Measurements from ENCODE around the gene MTUS2. TPM values are rescaled to one million over a fixed set of nuclear protein-coding genes. Genes with fewer than 3 reads are reported as not detected.

The MTUS2 gene
- total RNA-seq, 2 donors from 2014 or later, result 4.0 to 5.4 TPM

DNA sequence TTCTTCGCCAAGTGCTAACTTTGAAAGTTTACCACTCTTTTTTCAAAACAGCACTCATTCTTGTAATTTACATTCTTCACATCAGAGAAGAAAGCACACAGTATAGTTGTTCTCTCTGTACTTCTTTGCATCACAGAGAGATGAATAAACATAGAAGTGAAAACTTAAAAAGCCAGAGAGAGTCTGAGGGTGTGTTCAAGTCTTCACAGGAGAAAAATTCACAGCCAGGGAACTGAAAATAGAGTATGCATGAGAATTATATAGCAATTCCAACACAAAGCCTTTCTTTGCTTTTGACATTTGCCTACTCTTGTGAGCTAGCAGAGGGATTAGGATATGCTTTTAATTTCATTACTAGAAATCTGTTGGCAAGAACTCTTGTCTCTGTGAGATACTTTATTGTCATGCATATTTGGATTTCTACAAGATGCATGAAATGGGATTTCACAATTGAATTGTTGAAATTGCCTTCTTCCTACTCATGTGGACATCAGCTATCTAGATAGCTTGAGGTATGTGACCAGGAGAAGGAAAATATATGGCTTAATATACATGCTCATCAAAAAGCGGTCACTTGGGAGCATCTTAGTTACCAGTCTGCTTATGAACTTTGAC is 609.3 kb downstream of the MTUS2 start:
- Histone ChIP-seq H3K4me1 (peaks cover 5% of the 10 kb centered on the region), H3K4me3 (no peak overlapping the region), H3K9me3 (no peaks in the 10 kb centered on the region), H3K36me3 (replicated peaks in 1 of 2; ENCODE audit: insufficient read depth in 1 of 2, low read depth in 2 of 2) (no peaks in the 10 kb centered on the region), H3K27me3 (no peaks in the 10 kb centered on the region), H3K27ac (no peak overlapping the region)
- no peak for ATAC-seq
- no peak for DNase-seq
- no peak for TF ChIP-seq POLR2A (IDR thresholded peaks at IDR 0.05)
- TF ChIP-seq, protein P1, sequence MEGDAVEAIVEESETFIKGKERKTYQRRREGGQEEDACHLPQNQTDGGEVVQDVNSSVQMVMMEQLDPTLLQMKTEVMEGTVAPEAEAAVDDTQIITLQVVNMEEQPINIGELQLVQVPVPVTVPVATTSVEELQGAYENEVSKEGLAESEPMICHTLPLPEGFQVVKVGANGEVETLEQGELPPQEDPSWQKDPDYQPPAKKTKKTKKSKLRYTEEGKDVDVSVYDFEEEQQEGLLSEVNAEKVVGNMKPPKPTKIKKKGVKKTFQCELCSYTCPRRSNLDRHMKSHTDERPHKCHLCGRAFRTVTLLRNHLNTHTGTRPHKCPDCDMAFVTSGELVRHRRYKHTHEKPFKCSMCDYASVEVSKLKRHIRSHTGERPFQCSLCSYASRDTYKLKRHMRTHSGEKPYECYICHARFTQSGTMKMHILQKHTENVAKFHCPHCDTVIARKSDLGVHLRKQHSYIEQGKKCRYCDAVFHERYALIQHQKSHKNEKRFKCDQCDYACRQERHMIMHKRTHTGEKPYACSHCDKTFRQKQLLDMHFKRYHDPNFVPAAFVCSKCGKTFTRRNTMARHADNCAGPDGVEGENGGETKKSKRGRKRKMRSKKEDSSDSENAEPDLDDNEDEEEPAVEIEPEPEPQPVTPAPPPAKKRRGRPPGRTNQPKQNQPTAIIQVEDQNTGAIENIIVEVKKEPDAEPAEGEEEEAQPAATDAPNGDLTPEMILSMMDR (IDR thresholded peaks at IDR 0.05), result no peak
- intact Hi-C loops (cut with DNase I), result no loop called here
- 77 to 84% methylated on average over 2 of the region's 2 CpGs for WGBS, 2 donors

DNA sequence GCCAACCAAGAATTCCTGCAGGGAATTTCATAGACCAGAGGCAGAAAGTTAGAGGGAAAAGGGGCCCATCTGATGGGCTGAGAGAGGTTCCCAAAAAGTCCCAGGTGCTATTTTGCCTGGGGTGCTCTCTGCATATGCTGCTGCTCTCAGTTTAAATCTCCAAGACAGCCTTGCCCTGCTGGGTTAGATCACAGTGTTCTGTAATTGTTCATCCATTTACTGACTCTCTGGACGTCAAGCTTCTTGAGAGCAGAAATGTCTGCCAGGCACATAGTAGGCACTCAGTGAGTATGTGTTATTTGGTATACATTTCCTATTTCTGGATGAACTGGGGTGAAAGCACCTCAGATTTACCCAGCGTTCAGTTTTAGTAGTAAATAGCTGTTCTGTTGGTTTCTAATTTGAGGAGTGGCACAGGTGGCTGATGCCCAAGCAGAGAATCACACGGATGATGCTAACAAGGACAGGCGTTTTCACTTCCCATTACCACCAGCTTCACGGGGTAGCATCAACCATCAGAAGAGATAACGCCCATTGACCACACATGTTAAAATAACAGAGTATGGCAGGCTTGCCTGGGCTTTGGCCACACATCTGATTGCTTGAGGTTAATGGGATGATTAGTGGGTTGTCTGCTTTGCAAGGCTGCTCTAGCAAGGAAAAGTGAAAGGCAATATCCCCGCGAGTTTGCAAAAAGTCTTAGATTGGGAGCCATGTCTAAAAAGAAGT is 614.2 kb downstream of the MTUS2 start:
- no peak for TF ChIP-seq POLR2A (IDR thresholded peaks at IDR 0.05)
- TF ChIP-seq, protein P1 (IDR thresholded peaks at IDR 0.05), result no peak
- WGBS, 2 donors, result 70 to 81% methylated on average over 6 to 8 of the region's 8 CpGs
- Histone ChIP-seq H3K36me3 (replicated peaks in 1 of 2; ENCODE audit: insufficient read depth in 1 of 2, low read depth in 2 of 2) (no peaks in the 10 kb centered on the region), H3K4me1 (no peaks in the 10 kb centered on the region), H3K27me3 (no peaks in the 10 kb centered on the region), H3K27ac (no peak overlapping the region), H3K4me3 (no peak overlapping the region), H3K9me3 (no peaks in the 10 kb centered on the region)
- no peak for ATAC-seq
- intact Hi-C loops (cut with DNase I), result no loop called here
- no peak for DNase-seq

DNA sequence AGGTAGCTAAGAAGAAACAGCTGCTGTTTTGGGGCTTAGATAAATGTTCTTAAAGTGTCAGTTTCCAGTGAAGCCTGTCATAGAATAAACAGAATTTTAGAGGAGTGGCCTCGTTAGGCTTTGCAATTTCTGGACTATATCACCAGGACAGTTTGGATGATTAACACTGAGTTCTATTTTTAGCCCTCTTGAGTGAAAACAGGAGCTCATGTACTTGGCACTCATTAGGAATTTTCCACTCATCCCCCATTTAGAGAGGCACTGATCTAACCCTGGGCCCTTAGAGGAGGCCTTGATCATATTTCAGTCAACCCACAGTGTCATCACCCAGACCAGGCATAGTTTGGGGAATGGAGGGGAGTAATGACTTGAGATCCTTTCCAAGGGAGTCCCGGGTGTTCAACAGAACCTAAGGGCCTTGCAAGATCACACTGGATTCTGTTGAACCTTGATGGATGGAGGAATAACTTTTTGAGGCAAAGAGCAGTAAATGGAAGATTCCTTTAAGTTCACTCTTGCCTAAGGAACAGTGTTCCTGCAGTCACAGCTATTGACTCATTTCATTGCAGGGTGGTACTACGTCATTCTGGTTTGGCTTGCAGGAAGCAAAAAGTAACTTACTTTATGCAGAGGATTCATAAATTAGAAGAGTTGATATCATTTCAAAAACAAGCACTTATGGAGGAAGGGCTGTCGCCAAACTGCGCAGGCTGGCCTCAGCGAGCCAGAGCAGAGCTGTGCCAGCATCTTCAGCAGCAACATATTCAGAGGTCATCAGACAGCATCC is 615.2 kb downstream of the MTUS2 start:
- no peaks in the 10 kb centered on the region for H3K9me3 ChIP-seq
- ATAC-seq (peak; percentile 81), DNase-seq (peak in 1 of 4 donors; percentile 10)
- TF ChIP-seq POLR2A (IDR thresholded peaks at IDR 0.05), result no peak
- peak overlapping the region in 1 of 4 donors; percentile 2 for H3K27ac ChIP-seq
- no peaks in the 10 kb centered on the region for H3K36me3 ChIP-seq (replicated peaks in 1 of 2; ENCODE audit: insufficient read depth in 1 of 2, low read depth in 2 of 2)
- intact Hi-C loops (cut with DNase I), result no loop called here
- 73 to 81% methylated on average over 6 of the region's 6 CpGs for WGBS, 2 donors
- no peak overlapping the region for H3K4me3 ChIP-seq
- H3K4me1 ChIP-seq, result no peaks in the 10 kb centered on the region
- no peaks in the 10 kb centered on the region for H3K27me3 ChIP-seq

DNA sequence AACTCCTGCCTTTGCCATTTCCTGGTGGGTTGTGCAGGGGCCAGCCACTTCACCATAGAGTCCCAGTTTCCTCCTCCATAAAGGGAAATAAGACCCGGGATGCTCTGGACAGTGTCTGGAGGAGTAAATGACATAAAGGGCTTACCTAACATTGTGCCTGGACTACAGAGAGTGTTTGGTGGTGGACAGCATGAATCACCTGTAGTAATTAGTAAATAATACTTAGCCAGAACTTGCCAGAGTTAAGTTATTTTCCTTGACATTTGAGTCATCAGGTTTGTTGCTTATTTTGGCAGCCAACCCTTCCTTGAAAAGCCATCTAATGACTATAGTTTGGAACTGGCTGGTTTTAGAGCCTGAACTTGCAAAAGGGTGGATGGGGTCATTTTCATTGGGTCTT is 616.2 kb downstream of the MTUS2 start:
- no peaks in the 10 kb centered on the region for H3K27me3 ChIP-seq
- TF ChIP-seq, protein P1 (IDR thresholded peaks at IDR 0.05), result no peak
- H3K27ac ChIP-seq, result peak overlapping the region in 1 of 4 donors; percentile 25
- no peaks in the 10 kb centered on the region for H3K9me3 ChIP-seq
- 81 to 100% methylated on average over 1 of the region's 1 CpG for WGBS, 2 donors
- no peak overlapping the region for H3K4me3 ChIP-seq
- intact Hi-C loops (cut with DNase I), result no loop called here
- no peaks in the 10 kb centered on the region for H3K4me1 ChIP-seq
- ATAC-seq (no peak), DNase-seq (no peak)
- H3K36me3 ChIP-seq (replicated peaks in 1 of 2; ENCODE audit: insufficient read depth in 1 of 2, low read depth in 2 of 2), result no peaks in the 10 kb centered on the region

DNA sequence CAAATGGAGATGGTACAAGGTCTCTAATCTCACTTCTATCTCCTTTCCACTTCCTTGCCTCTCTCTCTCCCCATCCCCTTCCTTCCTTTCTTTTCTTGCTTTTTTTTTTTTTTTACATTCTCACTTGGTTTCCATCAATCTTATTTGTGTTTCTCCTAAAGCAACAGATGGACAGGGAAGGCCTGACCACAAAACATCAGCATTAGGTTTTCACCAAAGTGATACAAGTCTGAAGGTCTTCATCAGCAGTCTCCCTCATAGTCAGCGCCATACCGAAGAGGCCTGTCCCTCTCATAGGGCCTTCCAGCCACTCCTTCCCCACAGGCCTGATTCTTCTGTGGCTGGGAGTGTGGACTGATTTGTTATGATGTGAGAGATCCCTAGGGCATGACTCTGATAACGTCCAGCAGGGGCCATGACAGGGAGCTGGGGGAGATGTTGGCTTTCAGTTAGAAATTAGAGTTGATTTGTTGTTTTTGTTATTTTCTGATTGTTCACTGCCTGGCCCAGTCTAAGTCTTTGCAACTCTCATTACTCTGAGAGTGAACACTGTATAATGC is 616.7 kb downstream of the MTUS2 start:
- DNase-seq (no peak), ATAC-seq (no peak)
- no peaks in the 10 kb centered on the region for H3K4me1 ChIP-seq
- WGBS, 2 donors, result 83 to 88% methylated on average over 3 of the region's 3 CpGs
- H3K4me3 ChIP-seq, result no peak overlapping the region
- H3K27ac ChIP-seq, result no peak overlapping the region
- H3K27me3 ChIP-seq, result no peaks in the 10 kb centered on the region
- intact Hi-C loops (cut with DNase I), result no loop called here
- TF ChIP-seq, protein P1 (IDR thresholded peaks at IDR 0.05), result no peak
- no peak for TF ChIP-seq POLR2A (IDR thresholded peaks at IDR 0.05)
- H3K9me3 ChIP-seq, result no peaks in the 10 kb centered on the region
- H3K36me3 ChIP-seq (replicated peaks in 1 of 2; ENCODE audit: insufficient read depth in 1 of 2, low read depth in 2 of 2), result no peaks in the 10 kb centered on the region

Measured in body of pancreas (tissue), 4 donors.